ENCODE results near the gene LMO1.

The LMO1 gene

DNA sequence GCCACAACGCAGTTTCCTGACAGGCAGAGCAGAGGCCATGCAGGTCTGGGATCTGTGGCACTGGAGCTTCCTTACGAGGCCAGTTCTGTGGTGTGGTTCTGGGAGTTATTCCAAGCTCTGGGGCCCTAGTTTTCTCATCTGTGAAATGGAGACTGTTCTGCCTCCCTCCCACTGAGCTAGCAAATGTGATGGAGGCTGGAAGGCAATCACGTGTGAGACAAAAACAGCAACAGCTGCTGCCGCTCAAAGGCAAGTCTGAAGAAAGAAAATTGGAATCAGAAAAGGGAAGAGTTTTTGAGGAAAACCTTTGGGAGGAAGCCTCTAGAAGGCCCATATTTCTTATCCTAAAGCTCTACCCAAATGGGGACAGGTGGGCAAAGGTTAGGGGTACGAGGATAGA is 86.5 kb downstream of the LMO1 start:
- no peak for TF ChIP-seq EZH2phosphoT487 (conservative IDR thresholded peaks at IDR 0.05; ENCODE audit: low read length)
- TF ChIP-seq, protein P1, sequence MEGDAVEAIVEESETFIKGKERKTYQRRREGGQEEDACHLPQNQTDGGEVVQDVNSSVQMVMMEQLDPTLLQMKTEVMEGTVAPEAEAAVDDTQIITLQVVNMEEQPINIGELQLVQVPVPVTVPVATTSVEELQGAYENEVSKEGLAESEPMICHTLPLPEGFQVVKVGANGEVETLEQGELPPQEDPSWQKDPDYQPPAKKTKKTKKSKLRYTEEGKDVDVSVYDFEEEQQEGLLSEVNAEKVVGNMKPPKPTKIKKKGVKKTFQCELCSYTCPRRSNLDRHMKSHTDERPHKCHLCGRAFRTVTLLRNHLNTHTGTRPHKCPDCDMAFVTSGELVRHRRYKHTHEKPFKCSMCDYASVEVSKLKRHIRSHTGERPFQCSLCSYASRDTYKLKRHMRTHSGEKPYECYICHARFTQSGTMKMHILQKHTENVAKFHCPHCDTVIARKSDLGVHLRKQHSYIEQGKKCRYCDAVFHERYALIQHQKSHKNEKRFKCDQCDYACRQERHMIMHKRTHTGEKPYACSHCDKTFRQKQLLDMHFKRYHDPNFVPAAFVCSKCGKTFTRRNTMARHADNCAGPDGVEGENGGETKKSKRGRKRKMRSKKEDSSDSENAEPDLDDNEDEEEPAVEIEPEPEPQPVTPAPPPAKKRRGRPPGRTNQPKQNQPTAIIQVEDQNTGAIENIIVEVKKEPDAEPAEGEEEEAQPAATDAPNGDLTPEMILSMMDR (IDR thresholded peaks at IDR 0.05; ENCODE audit: insufficient read depth, low read length, poor library complexity, severe bottlenecking): no peak
- Histone ChIP-seq H3K27me3 (ENCODE audit: low read length) (no peaks in the 10 kb centered on the region), H2AFZ (ENCODE audit: low read depth, low read length, severe bottlenecking) (no peak overlapping the region), H4K20me1 (ENCODE audit: low read depth, low read length) (no peaks in the 10 kb centered on the region), H3K4me3 (ENCODE audit: insufficient read depth, low read length, poor library complexity, severe bottlenecking) (no peak overlapping the region), H3K36me3 (ENCODE audit: low read length) (no peaks in the 10 kb centered on the region), H3K9me3 (ENCODE audit: insufficient read depth, low read length) (no peaks in the 10 kb centered on the region), H3K4me2 (ENCODE audit: low read depth, low read length, poor library complexity, severe bottlenecking) (no peak overlapping the region), H3K79me2 (ENCODE audit: insufficient read depth, low read length) (no peaks in the 10 kb centered on the region), H3K9me2 (replicated peaks; ENCODE audit: insufficient read depth, low read length) (no peaks in the 10 kb centered on the region), H3K27ac (ENCODE audit: low read depth, low read length) (no peak overlapping the region), H3F3A (ENCODE audit: insufficient read depth) (no peaks in the 10 kb centered on the region), H3K9ac (ENCODE audit: low read length) (no peak overlapping the region)
